ENCODE measurements around the gene KAT8.
"Not testable (repeated sequence)": the region's sequence is repeated elsewhere in the genome, so short reads cannot be mapped to it uniquely, and the experiment has no call there.

Gene KAT8

GRCh38 chr16:31133046-31133501 lies 15.6 kb downstream of the KAT8 start:
- no peak for DNase-seq

- no peak for DNase-seq
Observed at GRCh38 chr16:31134091-31134571, 16.7 kb downstream of the KAT8 start.

- no peak for DNase-seq
Observed at GRCh38 chr16:31134625-31135534, 17.4 kb downstream of the KAT8 start.

- no peak for DNase-seq
Observed at GRCh38 chr16:31135535-31136286, 18.2 kb downstream of the KAT8 start, which contains the start of gene PRSS8. Gene PRSS8, minus strand, starts transcription at chr16:31135727. Its CDS starts 229 bp downstream, at chr16:31135498.

- no peak for DNase-seq
Observed at GRCh38 chr16:31136287-31136662, 18.8 kb downstream of the KAT8 start.

- DNase-seq, result not testable (repeated sequence)
Observed at GRCh38 chr16:31136822-31137499, 19.5 kb downstream of the KAT8 start.

GRCh38 chr16:31138621-31139578 lies 21.4 kb downstream of the KAT8 start:
- DNase-seq, result no peak

- not testable (repeated sequence) for DNase-seq
Observed at GRCh38 chr16:31141071-31141469, 23.6 kb downstream of the KAT8 start.

GRCh38 chr16:31141489-31142108 lies 24.1 kb downstream of the KAT8 start:
- peak; percentile 35 for DNase-seq

GRCh38 chr16:31142109-31143010 lies 24.9 kb downstream of the KAT8 start:
- peak; percentile 100 for DNase-seq

GRCh38 chr16:31143011-31143693 lies 25.7 kb downstream of the KAT8 start:
- DNase-seq, result no peak

GRCh38 chr16:31143694-31144148 lies 26.3 kb downstream of the KAT8 start:
- no peak for DNase-seq

- DNase-seq, result not testable (repeated sequence)
Observed at GRCh38 chr16:31144418-31144817, 27.0 kb downstream of the KAT8 start.

GRCh38 chr16:31145398-31145990 lies 28.0 kb downstream of the KAT8 start:
- no peak for DNase-seq

GRCh38 chr16:31147574-31147973 lies 30.1 kb downstream of the KAT8 start:
- DNase-seq, result no peak

- no peak for DNase-seq
Observed at GRCh38 chr16:31148281-31148728, 30.8 kb downstream of the KAT8 start.

GRCh38 chr16:31148896-31149295 lies 31.4 kb downstream of the KAT8 start:
- no peak for DNase-seq

- no peak for DNase-seq
Observed at GRCh38 chr16:31149332-31149731, 31.9 kb downstream of the KAT8 start.
